WTC11 (cell line): ENCODE measurements around the gene OTULIN. TPM values are rescaled to one million over a fixed set of nuclear protein-coding genes. Genes with fewer than 3 reads are reported as not detected.

ENCODE experiments used
- ATAC-seq: fragments of 200-7000 bp; cut with Tn5 transposase; 2 replicates; pipeline ENCODE4 v1.10.0; 2021; ENCODE audit warnings: mild to moderate bottlenecking, moderate library complexity
- CTCF ChIA-PET: fragments of 300-600 bp; sonication (Branson Sonifier 250); formaldehyde crosslinking; loops from one replicate; lab custom pipeline; 2021; ENCODE audit warnings: antibody characterized with exemption; lab: Charles Lee
- POLR2A ChIA-PET: fragments of 350-600 bp; sonication (Branson Sonifier 250); formaldehyde crosslinking; loops from one replicate; lab custom pipeline; 2021; ENCODE audit warnings: antibody characterized with exemption; lab: Charles Lee
- DNase-seq: peaks from one replicate; pipeline ENCODE4 v3.0.0; 2021; ENCODE audit warnings: low spot score
- H3K27ac Mint-ChIP-seq: 2 replicates; pipeline ENCODE4 v1.8.0; 2021; ENCODE audit warnings: mixed read lengths
- H3K27me3 Mint-ChIP-seq: 2 replicates; pipeline ENCODE4 v1.8.0; 2021; ENCODE audit warnings: low read depth, mild to moderate bottlenecking, moderate library complexity, mixed read lengths
- H3K36me3 Mint-ChIP-seq: 2 replicates; pipeline ENCODE4 v1.8.0; 2021; ENCODE audit warnings: mixed read lengths
- H3K4me1 Mint-ChIP-seq: 2 replicates; pipeline ENCODE4 v1.8.0; 2022; ENCODE audit warnings: mixed read lengths
- H3K4me3 Mint-ChIP-seq: 2 replicates; pipeline ENCODE4 v1.8.0; 2021; ENCODE audit warnings: mild to moderate bottlenecking, moderate library complexity, mixed read lengths
- H3K9me3 Mint-ChIP-seq: 2 replicates; pipeline ENCODE4 v1.8.0; 2021; ENCODE audit warnings: mixed read lengths
- ATF1 ChIP-seq: sonication (generic); formaldehyde crosslinking; IDR thresholded peaks from 2 replicates; pipeline ENCODE4 v1.8.1; 2023; ENCODE audit warnings: mild to moderate bottlenecking, moderate library complexity, missing genetic modification reagents
- CREB1 ChIP-seq: sonication (generic); formaldehyde crosslinking; IDR thresholded peaks from 2 replicates; pipeline ENCODE4 v1.8.0; 2023; ENCODE audit warnings: mild to moderate bottlenecking, missing genetic modification reagents
- EMX1 ChIP-seq: fragments of 250-450 bp; sonication (Bioruptor Pico); IDR thresholded peaks from 2 replicates; pipeline ENCODE4 v1.8.0; 2021; ENCODE audit warnings: mild to moderate bottlenecking
- ESRRA ChIP-seq: sonication (generic); formaldehyde crosslinking; IDR thresholded peaks from 2 replicates; pipeline ENCODE4 v1.8.1; 2022; ENCODE audit warnings: mild to moderate bottlenecking, missing genetic modification reagents, borderline replicate concordance
- FOXP1 ChIP-seq: sonication (generic); formaldehyde crosslinking; IDR thresholded peaks from 2 replicates; pipeline ENCODE4 v1.8.0; 2022; ENCODE audit warnings: missing genetic modification reagents, mild to moderate bottlenecking, moderate library complexity, borderline replicate concordance
- IRF2 ChIP-seq: sonication (generic); formaldehyde crosslinking; IDR thresholded peaks from 2 replicates; pipeline ENCODE4 v1.8.0; 2022; ENCODE audit warnings: low read depth, missing genetic modification reagents, borderline replicate concordance
- NFATC4 ChIP-seq: fragments of 250-450 bp; sonication (Bioruptor Pico); IDR thresholded peaks from 2 replicates; pipeline ENCODE4 v1.9.0; 2021; ENCODE audit warnings: mild to moderate bottlenecking
- NFE2L1 ChIP-seq: sonication (generic); formaldehyde crosslinking; IDR thresholded peaks from 2 replicates; pipeline ENCODE4 v1.8.1; 2023; ENCODE audit warnings: missing genetic modification reagents
- NR2C2 ChIP-seq: sonication (generic); formaldehyde crosslinking; IDR thresholded peaks from 2 replicates; pipeline ENCODE4 v1.8.0; 2022; ENCODE audit warnings: mild to moderate bottlenecking, missing genetic modification reagents
- NR3C1 ChIP-seq: sonication (generic); formaldehyde crosslinking; conservative IDR thresholded peaks from 2 replicates; pipeline ENCODE4 v1.8.1; 2023; ENCODE audit warnings: low read depth, mild to moderate bottlenecking, missing genetic modification reagents
- RORB ChIP-seq: fragments of 250-450 bp; sonication (Bioruptor Pico); IDR thresholded peaks from 2 replicates; pipeline ENCODE4 v1.9.0; 2021; ENCODE audit warnings: mild to moderate bottlenecking
- TP53 ChIP-seq: sonication (generic); formaldehyde crosslinking; IDR thresholded peaks from 2 replicates; pipeline ENCODE4 v1.8.1; 2023; ENCODE audit warnings: mild to moderate bottlenecking, missing genetic modification reagents
- ZNF263 ChIP-seq: sonication (generic); formaldehyde crosslinking; IDR thresholded peaks from 2 replicates; pipeline ENCODE4 v1.8.1; 2022; ENCODE audit warnings: low read depth, mild to moderate bottlenecking, moderate library complexity, missing genetic modification reagents
- ZNF396 ChIP-seq: fragments of 250-450 bp; sonication (Bioruptor Pico); IDR thresholded peaks from 2 replicates; pipeline ENCODE4 v1.8.0; 2021; ENCODE audit warnings: mild to moderate bottlenecking, moderate library complexity, borderline replicate concordance
- ZNF423 ChIP-seq: fragments of 250-450 bp; sonication (Bioruptor Pico); IDR thresholded peaks from 2 replicates; pipeline ENCODE4 v2.1.2; 2022; ENCODE audit warnings: mild to moderate bottlenecking, moderate library complexity
- ZNF671 ChIP-seq: fragments of 250-450 bp; sonication (Bioruptor Pico); IDR thresholded peaks from 2 replicates; pipeline ENCODE4 v1.8.0; 2021; ENCODE audit warnings: mild to moderate bottlenecking
- total RNA-seq: library from RNA; stranded (reverse); gene quantifications from 3 replicates; pipeline ENCODE4 v1.2.3, GENCODE V29; 2021
- TF ChIP-seq, protein P1 (sequence below): fragments of 250-450 bp; sonication (Bioruptor Pico); IDR thresholded peaks from 2 replicates; pipeline ENCODE4 v1.9.0; 2021; ENCODE audit warnings: moderate library complexity, mild to moderate bottlenecking, inconsistent platforms, borderline replicate concordance
- TF ChIP-seq, protein P2 (sequence below): fragments of 250-450 bp; sonication (Bioruptor Pico); IDR thresholded peaks from 2 replicates; pipeline ENCODE4 v1.9.0; 2021; ENCODE audit warnings: mild to moderate bottlenecking
- TF ChIP-seq, protein P3 (sequence below): sonication (generic); formaldehyde crosslinking; IDR thresholded peaks from 2 replicates; pipeline ENCODE4 v1.8.0; 2022; ENCODE audit warnings: mild to moderate bottlenecking, missing genetic modification reagents
- TF ChIP-seq, protein P4 (sequence below): sonication (generic); formaldehyde crosslinking; IDR thresholded peaks from 2 replicates; pipeline ENCODE4 v1.8.0; 2023; ENCODE audit warnings: missing genetic modification reagents
- TF ChIP-seq, protein P5 (sequence below): sonication (generic); formaldehyde crosslinking; IDR thresholded peaks from 2 replicates; pipeline ENCODE4 v1.8.0; 2022; ENCODE audit warnings: mild to moderate bottlenecking, missing genetic modification reagents
- TF ChIP-seq, protein P6 (sequence below): sonication (generic); formaldehyde crosslinking; IDR thresholded peaks from 2 replicates; pipeline ENCODE4 v1.8.0; 2022; ENCODE audit warnings: mild to moderate bottlenecking, missing genetic modification reagents

OTULIN gene
- total RNA-seq, 1 experiment from 2014 or later = 25.0 TPM

DNA sequence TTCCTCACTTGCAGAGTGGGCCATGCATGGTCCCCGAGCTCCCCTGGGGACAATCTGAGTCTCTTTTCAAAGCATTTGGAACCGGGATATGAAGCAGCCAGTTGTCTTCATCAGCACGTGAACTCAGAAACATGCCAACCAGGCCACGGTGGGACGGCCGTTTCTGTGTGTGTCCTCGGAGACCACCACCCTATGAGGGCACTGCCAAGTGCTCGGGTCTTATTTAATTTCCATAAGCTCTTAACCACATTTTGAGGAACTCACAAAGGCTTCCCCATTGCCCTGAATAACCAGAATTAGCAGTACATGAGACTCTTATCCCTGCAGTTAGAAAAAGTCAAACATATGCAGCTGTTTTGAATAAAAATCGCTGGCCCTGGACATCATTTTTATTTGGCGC lies 60.1 kb downstream of the OTULIN start:
- ChIA-PET CTCF (interaction anchor here (0.5 to 5.6 kb wide), 3 partner anchors 38 to 278 kb away, joined by 5 to 52 read pairs (median 26); no protein-coding TSS in a partner anchor), POLR2A (no interaction called here)
- no peak for ATAC-seq
- Mint-ChIP-seq H3K9me3 (peaks cover 4% of the 10 kb centered on the region; the same call in 1 of the 2 replicates), H3K27ac (no peak overlapping the region), H3K36me3 (no peaks in the 10 kb centered on the region), H3K27me3 (no peaks in the 10 kb centered on the region), H3K4me3 (no peak overlapping the region), H3K4me1 (peaks cover 32% of the 10 kb centered on the region)
- TF ChIP-seq, protein P1, sequence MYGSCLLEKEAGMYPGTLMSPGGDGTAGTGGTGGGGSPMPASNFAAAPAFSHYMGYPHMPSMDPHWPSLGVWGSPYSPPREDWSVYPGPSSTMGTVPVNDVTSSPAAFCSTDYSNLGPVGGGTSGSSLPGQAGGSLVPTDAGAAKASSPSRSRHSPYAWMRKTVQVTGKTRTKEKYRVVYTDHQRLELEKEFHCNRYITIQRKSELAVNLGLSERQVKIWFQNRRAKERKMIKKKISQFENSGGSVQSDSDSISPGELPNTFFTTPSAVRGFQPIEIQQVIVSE (CRISPR knock-in tag) = no peak
- no peak for TF ChIP-seq NR3C1 (CRISPR knock-in tag)
- no peak for TF ChIP-seq EMX1 (CRISPR knock-in tag)
- TF ChIP-seq, protein P2, sequence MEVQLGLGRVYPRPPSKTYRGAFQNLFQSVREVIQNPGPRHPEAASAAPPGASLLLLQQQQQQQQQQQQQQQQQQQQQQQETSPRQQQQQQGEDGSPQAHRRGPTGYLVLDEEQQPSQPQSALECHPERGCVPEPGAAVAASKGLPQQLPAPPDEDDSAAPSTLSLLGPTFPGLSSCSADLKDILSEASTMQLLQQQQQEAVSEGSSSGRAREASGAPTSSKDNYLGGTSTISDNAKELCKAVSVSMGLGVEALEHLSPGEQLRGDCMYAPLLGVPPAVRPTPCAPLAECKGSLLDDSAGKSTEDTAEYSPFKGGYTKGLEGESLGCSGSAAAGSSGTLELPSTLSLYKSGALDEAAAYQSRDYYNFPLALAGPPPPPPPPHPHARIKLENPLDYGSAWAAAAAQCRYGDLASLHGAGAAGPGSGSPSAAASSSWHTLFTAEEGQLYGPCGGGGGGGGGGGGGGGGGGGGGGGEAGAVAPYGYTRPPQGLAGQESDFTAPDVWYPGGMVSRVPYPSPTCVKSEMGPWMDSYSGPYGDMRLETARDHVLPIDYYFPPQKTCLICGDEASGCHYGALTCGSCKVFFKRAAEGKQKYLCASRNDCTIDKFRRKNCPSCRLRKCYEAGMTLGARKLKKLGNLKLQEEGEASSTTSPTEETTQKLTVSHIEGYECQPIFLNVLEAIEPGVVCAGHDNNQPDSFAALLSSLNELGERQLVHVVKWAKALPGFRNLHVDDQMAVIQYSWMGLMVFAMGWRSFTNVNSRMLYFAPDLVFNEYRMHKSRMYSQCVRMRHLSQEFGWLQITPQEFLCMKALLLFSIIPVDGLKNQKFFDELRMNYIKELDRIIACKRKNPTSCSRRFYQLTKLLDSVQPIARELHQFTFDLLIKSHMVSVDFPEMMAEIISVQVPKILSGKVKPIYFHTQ (CRISPR knock-in tag) = no peak
- TF ChIP-seq NFE2L1 = no peak
- TF ChIP-seq FOXP1 (CRISPR knock-in tag) = no peak
- no peak for TF ChIP-seq ZNF396 (CRISPR knock-in tag)
- no peak for TF ChIP-seq NR2C2
- DNase-seq = no peak

DNA sequence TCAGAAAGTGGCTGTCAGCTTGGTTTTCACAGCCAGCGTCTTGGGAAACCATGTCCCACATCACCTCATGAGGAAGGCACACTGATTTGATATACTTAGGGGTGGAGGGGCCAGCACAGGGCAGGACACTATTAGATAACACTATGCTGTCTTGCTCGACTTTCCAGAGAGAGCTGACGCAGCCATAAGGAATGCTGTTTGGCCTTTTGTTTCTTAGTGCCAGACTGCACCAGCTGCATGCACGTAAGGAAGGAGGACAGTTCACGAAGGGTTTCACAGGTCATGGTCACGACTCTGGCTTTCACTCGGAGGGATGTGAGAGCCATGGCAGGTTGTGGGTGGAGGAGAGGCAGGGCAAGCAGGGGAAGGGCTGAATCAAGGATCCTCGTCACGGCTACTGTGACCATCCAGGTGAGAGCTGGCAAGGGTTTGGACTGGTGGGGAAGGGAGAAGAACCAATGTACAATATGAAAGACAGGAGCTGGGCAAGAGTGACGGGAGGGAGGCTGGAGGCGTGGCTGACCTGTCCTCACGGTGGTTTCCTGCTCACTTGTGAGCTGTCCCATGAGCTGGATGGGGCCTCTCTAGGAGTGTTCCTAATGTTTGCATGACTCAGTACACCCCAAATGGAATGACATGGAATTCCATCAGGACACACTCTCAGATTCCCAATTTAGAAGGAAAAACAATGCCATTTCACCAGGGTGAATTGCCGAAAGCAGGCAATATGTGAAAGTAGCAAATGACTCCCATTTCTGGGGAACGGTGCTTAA lies 61.7 kb downstream of the OTULIN start:
- Mint-ChIP-seq H3K36me3 (no peaks in the 10 kb centered on the region), H3K4me1 (peaks cover 36% of the 10 kb centered on the region), H3K27ac (peak overlapping the region; percentile 35), H3K27me3 (no peaks in the 10 kb centered on the region; the same call in 1 of the 2 replicates), H3K9me3 (peaks cover 4% of the 10 kb centered on the region; the same call in 1 of the 2 replicates), H3K4me3 (no peak overlapping the region)
- DNase-seq = no peak
- TF ChIP-seq ATF1 (no peak), ZNF423 (CRISPR knock-in tag) (no peak), IRF2 (CRISPR knock-in tag) (no peak), ESRRA (no peak), ZNF263 (CRISPR knock-in tag) (no peak), EMX1 (CRISPR knock-in tag) (no peak), RORB (CRISPR knock-in tag) (no peak), TP53 (CRISPR knock-in tag) (no peak), FOXP1 (CRISPR knock-in tag) (no peak), CREB1 (no peak), ZNF671 (CRISPR knock-in tag) (no peak), NFATC4 (CRISPR knock-in tag) (no peak)
- TF ChIP-seq, protein P3, sequence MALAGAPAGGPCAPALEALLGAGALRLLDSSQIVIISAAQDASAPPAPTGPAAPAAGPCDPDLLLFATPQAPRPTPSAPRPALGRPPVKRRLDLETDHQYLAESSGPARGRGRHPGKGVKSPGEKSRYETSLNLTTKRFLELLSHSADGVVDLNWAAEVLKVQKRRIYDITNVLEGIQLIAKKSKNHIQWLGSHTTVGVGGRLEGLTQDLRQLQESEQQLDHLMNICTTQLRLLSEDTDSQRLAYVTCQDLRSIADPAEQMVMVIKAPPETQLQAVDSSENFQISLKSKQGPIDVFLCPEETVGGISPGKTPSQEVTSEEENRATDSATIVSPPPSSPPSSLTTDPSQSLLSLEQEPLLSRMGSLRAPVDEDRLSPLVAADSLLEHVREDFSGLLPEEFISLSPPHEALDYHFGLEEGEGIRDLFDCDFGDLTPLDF (CRISPR knock-in tag) = no peak
- TF ChIP-seq, protein P4, sequence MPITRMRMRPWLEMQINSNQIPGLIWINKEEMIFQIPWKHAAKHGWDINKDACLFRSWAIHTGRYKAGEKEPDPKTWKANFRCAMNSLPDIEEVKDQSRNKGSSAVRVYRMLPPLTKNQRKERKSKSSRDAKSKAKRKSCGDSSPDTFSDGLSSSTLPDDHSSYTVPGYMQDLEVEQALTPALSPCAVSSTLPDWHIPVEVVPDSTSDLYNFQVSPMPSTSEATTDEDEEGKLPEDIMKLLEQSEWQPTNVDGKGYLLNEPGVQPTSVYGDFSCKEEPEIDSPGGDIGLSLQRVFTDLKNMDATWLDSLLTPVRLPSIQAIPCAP (CRISPR knock-in tag) = no peak
- TF ChIP-seq, protein P5, sequence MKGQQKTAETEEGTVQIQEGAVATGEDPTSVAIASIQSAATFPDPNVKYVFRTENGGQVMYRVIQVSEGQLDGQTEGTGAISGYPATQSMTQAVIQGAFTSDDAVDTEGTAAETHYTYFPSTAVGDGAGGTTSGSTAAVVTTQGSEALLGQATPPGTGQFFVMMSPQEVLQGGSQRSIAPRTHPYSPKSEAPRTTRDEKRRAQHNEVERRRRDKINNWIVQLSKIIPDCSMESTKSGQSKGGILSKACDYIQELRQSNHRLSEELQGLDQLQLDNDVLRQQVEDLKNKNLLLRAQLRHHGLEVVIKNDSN (CRISPR knock-in tag) = no peak
- TF ChIP-seq, protein P6, sequence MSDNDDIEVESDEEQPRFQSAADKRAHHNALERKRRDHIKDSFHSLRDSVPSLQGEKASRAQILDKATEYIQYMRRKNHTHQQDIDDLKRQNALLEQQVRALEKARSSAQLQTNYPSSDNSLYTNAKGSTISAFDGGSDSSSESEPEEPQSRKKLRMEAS (CRISPR knock-in tag) = no peak
- ChIA-PET CTCF (interaction anchor here (1.0 to 5.6 kb wide), 6 partner anchors 9 to 276 kb away, joined by 3 to 52 read pairs (median 4); no protein-coding TSS in a partner anchor), POLR2A (no interaction called here)
- no peak for ATAC-seq
